ENCODE results near the gene SOX1.

DNA sequence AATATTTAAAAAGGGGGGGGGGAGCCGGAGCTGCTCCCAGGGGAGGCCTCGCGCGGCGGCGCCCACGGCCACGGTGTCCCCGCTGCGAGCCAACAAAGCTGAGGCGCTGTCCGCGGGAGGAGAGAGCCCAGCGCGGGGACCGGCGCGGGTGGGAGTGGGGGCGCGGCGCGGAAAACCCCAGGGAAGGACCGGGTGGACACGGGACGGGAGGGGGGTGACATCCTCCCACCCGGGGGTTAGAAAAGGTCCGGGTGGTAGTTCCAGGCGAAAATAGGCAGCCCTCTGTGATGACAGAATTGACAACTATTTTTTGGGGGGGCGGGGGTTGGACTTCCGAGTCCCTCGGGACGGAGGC, 11.1 kb upstream of the SOX1 start:
- TF ChIP-seq ZNF274 (IDR thresholded peaks at IDR 0.05; ENCODE audit: low read depth, low read length) (no peak), YY1 (IDR thresholded peaks at IDR 0.05; ENCODE audit: insufficient read depth, insufficient read length) (no peak)

Data from NT2/D1 (cell line).